WERI-Rb-1 (cell line): ENCODE measurements around the gene UBE2E1.

Experiments used
- DNase-seq: peaks from one replicate; pipeline ENCODE4 v3.0.0-alpha.2; 2020
- H3K27ac ChIP-seq: fragments of 250-450 bp; sonication (Bioruptor Pico); 2 replicates; pipeline ENCODE4 v1.5.1; 2020; ENCODE audit warnings: mild to moderate bottlenecking, moderate library complexity
- H3K27me3 ChIP-seq: fragments of 250-450 bp; sonication (Bioruptor Pico); 2 replicates; pipeline ENCODE4 v1.5.1; 2021; ENCODE audit warnings: mild to moderate bottlenecking, low read depth, moderate library complexity; ENCODE audit not compliant: insufficient read depth, severe bottlenecking
- H3K36me3 ChIP-seq: fragments of 250-450 bp; sonication (Bioruptor Pico); 2 replicates; pipeline ENCODE4 v1.5.1; 2020; ENCODE audit warnings: mild to moderate bottlenecking, moderate library complexity
- H3K4me3 ChIP-seq: 2 replicates; pipeline ENCODE4 v1.5.1; 2011; ENCODE audit warnings: low read depth, mild to moderate bottlenecking, control low read depth, low read length
- H3K9me3 ChIP-seq: fragments of 250-450 bp; sonication (Bioruptor Pico); 2 replicates; pipeline ENCODE4 v1.5.1; 2021; ENCODE audit warnings: mild to moderate bottlenecking, moderate library complexity; ENCODE audit not compliant: severe bottlenecking
- CTCF ChIP-seq: IDR thresholded peaks from 2 replicates; pipeline ENCODE4 v1.5.1; 2011; ENCODE audit warnings: low read depth, mild to moderate bottlenecking, control low read depth, inconsistent platforms, low read length

UBE2E1 gene

GRCh38 chr3:23775254-23775909 lies 30.4 kb upstream of the UBE2E1 start:
- no peak overlapping the region for H3K27ac ChIP-seq
- H3K9me3 ChIP-seq: no peaks in the 10 kb centered on the region
- no peak for DNase-seq
- TF ChIP-seq CTCF: no peak
- no peak overlapping the region for H3K4me3 ChIP-seq
- H3K27me3 ChIP-seq: no peaks in the 10 kb centered on the region
- no peaks in the 10 kb centered on the region for H3K36me3 ChIP-seq

GRCh38 chr3:23776352-23776891 lies 29.3 kb upstream of the UBE2E1 start:
- TF ChIP-seq CTCF: no peak
- no peak for DNase-seq
- no peaks in the 10 kb centered on the region for H3K27me3 ChIP-seq
- no peaks in the 10 kb centered on the region for H3K36me3 ChIP-seq
- no peak overlapping the region for H3K4me3 ChIP-seq
- H3K9me3 ChIP-seq: no peaks in the 10 kb centered on the region
- H3K27ac ChIP-seq: no peak overlapping the region

GRCh38 chr3:23778446-23778845 lies 27.3 kb upstream of the UBE2E1 start:
- no peaks in the 10 kb centered on the region for H3K27me3 ChIP-seq
- DNase-seq: no peak
- no peak overlapping the region for H3K4me3 ChIP-seq
- no peak for TF ChIP-seq CTCF
- no peaks in the 10 kb centered on the region for H3K36me3 ChIP-seq
- H3K27ac ChIP-seq: no peak overlapping the region
- no peaks in the 10 kb centered on the region for H3K9me3 ChIP-seq

DNA sequence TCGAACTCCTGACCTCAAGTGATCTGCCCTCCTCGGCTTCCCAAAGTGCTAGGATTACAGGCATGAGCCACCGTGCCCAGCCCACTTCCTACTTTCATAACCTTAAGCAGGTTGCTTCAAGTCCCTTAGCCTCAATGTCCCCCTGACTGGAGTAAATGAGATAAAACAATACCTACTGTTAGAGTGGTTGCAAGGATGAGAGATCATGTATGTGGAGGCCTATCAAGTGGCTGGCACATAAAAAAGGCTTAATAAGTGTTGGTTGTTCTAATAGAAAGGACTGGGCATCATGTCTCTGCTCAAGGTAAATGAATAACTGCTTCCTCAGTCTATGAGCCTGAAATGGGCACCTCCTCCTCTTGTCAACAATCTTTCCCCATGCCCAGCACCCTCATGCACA lies 25.9 kb upstream of the UBE2E1 start:
- H3K27ac ChIP-seq: no peak overlapping the region
- no peak overlapping the region for H3K4me3 ChIP-seq
- TF ChIP-seq CTCF: no peak
- H3K9me3 ChIP-seq: no peaks in the 10 kb centered on the region
- H3K36me3 ChIP-seq: no peaks in the 10 kb centered on the region
- no peaks in the 10 kb centered on the region for H3K27me3 ChIP-seq
- DNase-seq: no peak

DNA sequence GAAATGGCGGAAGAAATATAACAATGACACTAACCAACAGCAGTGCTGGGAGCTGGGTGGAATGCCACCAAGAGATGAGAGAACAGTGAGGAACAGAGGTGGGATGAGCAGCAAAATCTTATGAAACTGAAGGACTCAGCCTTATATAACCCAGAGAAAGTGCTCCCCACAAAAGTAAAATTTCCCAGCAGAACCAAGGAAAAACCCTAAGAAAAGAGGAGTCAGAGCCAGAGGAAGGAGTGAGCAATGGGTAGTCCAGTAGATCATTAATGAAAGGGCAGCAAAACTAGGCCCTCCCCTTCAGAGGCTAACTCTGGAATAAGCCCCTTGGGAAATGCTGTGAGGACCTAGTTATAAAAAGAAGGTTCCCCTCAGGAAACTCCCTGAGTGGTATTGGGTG lies 24.7 kb upstream of the UBE2E1 start:
- Histone ChIP-seq H3K27me3 (no peaks in the 10 kb centered on the region), H3K27ac (no peak overlapping the region), H3K9me3 (no peaks in the 10 kb centered on the region), H3K36me3 (no peaks in the 10 kb centered on the region), H3K4me3 (no peak overlapping the region)
- TF ChIP-seq CTCF: no peak
- DNase-seq: no peak

DNA sequence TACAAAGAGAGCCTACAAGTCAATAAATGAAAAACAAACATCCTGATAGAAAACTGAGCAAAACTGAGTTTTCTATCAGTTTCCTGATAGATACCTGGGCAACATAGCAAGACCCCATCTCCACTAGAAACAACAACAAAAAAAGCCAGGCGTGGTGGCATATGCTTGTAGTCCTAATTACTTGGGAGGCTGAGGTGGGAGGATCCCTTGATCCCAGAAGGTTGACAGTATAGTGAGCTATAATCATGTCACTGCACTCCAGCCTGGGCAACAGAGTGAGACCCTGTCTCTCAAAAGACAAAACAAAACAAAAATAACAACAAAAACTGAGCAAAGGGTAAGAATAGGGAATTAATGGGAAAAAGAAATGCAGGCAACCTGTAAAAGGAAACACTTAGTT lies 23.9 kb upstream of the UBE2E1 start:
- Histone ChIP-seq H3K4me3 (no peak overlapping the region), H3K36me3 (no peaks in the 10 kb centered on the region), H3K27me3 (no peaks in the 10 kb centered on the region), H3K27ac (no peak overlapping the region), H3K9me3 (no peaks in the 10 kb centered on the region)
- DNase-seq: no peak
- TF ChIP-seq CTCF: no peak
